Measurements from ENCODE around the gene NTM.

The NTM gene

GRCh38 chr11:131584785-131585592 is 214.6 kb downstream of the NTM start:
- H2AFZ ChIP-seq (ENCODE audit: low read length) = no peak overlapping the region
- no peaks in the 10 kb centered on the region for H3F3A ChIP-seq (ENCODE audit: low read depth)
- TF ChIP-seq EZH2phosphoT487 (IDR thresholded peaks at IDR 0.05; ENCODE audit: borderline replicate concordance) = no peak
- TF ChIP-seq, protein P1, sequence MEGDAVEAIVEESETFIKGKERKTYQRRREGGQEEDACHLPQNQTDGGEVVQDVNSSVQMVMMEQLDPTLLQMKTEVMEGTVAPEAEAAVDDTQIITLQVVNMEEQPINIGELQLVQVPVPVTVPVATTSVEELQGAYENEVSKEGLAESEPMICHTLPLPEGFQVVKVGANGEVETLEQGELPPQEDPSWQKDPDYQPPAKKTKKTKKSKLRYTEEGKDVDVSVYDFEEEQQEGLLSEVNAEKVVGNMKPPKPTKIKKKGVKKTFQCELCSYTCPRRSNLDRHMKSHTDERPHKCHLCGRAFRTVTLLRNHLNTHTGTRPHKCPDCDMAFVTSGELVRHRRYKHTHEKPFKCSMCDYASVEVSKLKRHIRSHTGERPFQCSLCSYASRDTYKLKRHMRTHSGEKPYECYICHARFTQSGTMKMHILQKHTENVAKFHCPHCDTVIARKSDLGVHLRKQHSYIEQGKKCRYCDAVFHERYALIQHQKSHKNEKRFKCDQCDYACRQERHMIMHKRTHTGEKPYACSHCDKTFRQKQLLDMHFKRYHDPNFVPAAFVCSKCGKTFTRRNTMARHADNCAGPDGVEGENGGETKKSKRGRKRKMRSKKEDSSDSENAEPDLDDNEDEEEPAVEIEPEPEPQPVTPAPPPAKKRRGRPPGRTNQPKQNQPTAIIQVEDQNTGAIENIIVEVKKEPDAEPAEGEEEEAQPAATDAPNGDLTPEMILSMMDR (conservative IDR thresholded peaks at IDR 0.05; ENCODE audit: low read length) = peak; percentile 78
- peak overlapping the region; percentile 52 for H3K4me2 ChIP-seq (ENCODE audit: low read depth, low read length, poor library complexity, severe bottlenecking)
- no peaks in the 10 kb centered on the region for H3K9me3 ChIP-seq (ENCODE audit: insufficient read depth, low read depth, low read length)
- peak overlapping the region; percentile 62 for H3K9ac ChIP-seq (ENCODE audit: low read depth, low read length, poor library complexity, severe bottlenecking)
- peaks cover 55% of the 10 kb centered on the region for H3K4me1 ChIP-seq (ENCODE audit: insufficient read depth, low read length, poor library complexity, severe bottlenecking)
- H3K27me3 ChIP-seq (ENCODE audit: insufficient read depth, low read length, poor library complexity, severe bottlenecking) = no peaks in the 10 kb centered on the region
- H4K20me1 ChIP-seq (ENCODE audit: insufficient read depth, low read length, poor library complexity, severe bottlenecking) = no peaks in the 10 kb centered on the region
- H3K79me2 ChIP-seq (ENCODE audit: insufficient read depth, low read length) = 0 out of 2 replicates have a peak, but pooled peaks cover 4% of the 10 kb centered on the region
- peak overlapping the region; percentile 26 for H3K4me3 ChIP-seq (ENCODE audit: low read length, poor library complexity, severe bottlenecking)
- H3K9me2 ChIP-seq (replicated peaks; ENCODE audit: low read depth, low read length) = no peaks in the 10 kb centered on the region
- no peaks in the 10 kb centered on the region for H3K36me3 ChIP-seq (ENCODE audit: insufficient read depth, low read length)

DNA sequence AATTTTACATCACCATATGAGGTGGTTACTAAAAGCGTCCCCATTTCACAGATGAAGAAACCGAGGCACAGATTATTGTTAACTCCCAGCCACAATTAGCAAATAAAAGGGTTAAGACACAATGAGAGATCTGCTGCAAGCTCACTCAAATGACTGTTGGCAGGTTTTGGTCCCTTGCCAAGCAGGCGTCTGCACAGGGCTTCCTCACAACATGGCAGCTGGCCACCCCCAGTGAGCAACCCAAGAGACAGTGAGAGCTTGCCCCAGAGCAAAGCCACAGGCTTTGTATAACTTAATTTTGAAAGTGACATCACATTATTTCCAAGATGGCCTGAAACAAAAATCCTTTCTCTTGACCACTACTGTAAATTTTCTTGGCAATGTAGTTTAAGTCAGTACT is 217.6 kb downstream of the NTM start:
- no peaks in the 10 kb centered on the region for H3K27me3 ChIP-seq (ENCODE audit: insufficient read depth, low read length, poor library complexity, severe bottlenecking)
- H2AFZ ChIP-seq (ENCODE audit: low read length) = no peak overlapping the region
- no peak overlapping the region for H3K9ac ChIP-seq (ENCODE audit: low read depth, low read length, poor library complexity, severe bottlenecking)
- no peak for TF ChIP-seq EZH2phosphoT487 (IDR thresholded peaks at IDR 0.05; ENCODE audit: borderline replicate concordance)
- TF ChIP-seq, protein P1 (conservative IDR thresholded peaks at IDR 0.05; ENCODE audit: low read length) = no peak
- H3K9me3 ChIP-seq (ENCODE audit: insufficient read depth, low read depth, low read length) = no peaks in the 10 kb centered on the region
- H3K9me2 ChIP-seq (replicated peaks; ENCODE audit: low read depth, low read length) = no peaks in the 10 kb centered on the region
- peaks cover 66% of the 10 kb centered on the region for H3K4me1 ChIP-seq (ENCODE audit: insufficient read depth, low read length, poor library complexity, severe bottlenecking)
- no peaks in the 10 kb centered on the region for H3F3A ChIP-seq (ENCODE audit: low read depth)
- H3K36me3 ChIP-seq (ENCODE audit: insufficient read depth, low read length) = no peaks in the 10 kb centered on the region
- H3K4me2 ChIP-seq (ENCODE audit: low read depth, low read length, poor library complexity, severe bottlenecking) = no peak overlapping the region
- no peaks in the 10 kb centered on the region for H4K20me1 ChIP-seq (ENCODE audit: insufficient read depth, low read length, poor library complexity, severe bottlenecking)
- H3K4me3 ChIP-seq (ENCODE audit: low read length, poor library complexity, severe bottlenecking) = no peak overlapping the region
- 0 out of 2 replicates have a peak, but pooled peaks cover 4% of the 10 kb centered on the region for H3K79me2 ChIP-seq (ENCODE audit: insufficient read depth, low read length)

DNA sequence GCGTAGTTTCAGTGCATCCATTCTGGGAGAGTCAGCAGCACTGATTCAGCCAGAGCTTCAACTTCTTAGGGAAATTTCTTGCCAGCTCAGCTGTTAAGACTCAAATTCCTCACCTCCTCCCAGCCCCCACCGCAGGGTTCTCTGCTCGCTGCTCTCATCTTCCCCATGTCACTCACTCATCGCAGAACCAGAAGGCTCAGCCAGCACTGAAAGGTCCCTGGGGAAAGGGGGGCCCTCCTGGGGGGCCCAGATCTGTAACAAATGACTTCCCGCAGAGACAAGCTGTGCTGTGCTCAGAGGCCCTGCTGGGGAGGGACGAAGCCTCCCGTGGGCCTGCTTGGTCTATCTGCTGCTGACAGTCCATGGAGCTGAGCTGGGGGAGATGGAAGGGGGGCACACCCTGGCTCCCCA is 220.6 kb downstream of the NTM start:
- peak overlapping the region; percentile 9 for H3K9ac ChIP-seq (ENCODE audit: low read depth, low read length, poor library complexity, severe bottlenecking)
- no peaks in the 10 kb centered on the region for H3K27me3 ChIP-seq (ENCODE audit: insufficient read depth, low read length, poor library complexity, severe bottlenecking)
- H2AFZ ChIP-seq (ENCODE audit: low read length) = no peak overlapping the region
- H3F3A ChIP-seq (ENCODE audit: low read depth) = no peaks in the 10 kb centered on the region
- H3K4me3 ChIP-seq (ENCODE audit: low read length, poor library complexity, severe bottlenecking) = no peak overlapping the region
- H4K20me1 ChIP-seq (ENCODE audit: insufficient read depth, low read length, poor library complexity, severe bottlenecking) = no peaks in the 10 kb centered on the region
- H3K4me2 ChIP-seq (ENCODE audit: low read depth, low read length, poor library complexity, severe bottlenecking) = no peak overlapping the region
- H3K79me2 ChIP-seq (ENCODE audit: insufficient read depth, low read length) = 0 out of 2 replicates have a peak, but pooled peaks cover 4% of the 10 kb centered on the region
- TF ChIP-seq, protein P1 (conservative IDR thresholded peaks at IDR 0.05; ENCODE audit: low read length) = no peak
- TF ChIP-seq EZH2phosphoT487 (IDR thresholded peaks at IDR 0.05; ENCODE audit: borderline replicate concordance) = no peak
- H3K9me2 ChIP-seq (replicated peaks; ENCODE audit: low read depth, low read length) = no peaks in the 10 kb centered on the region
- no peaks in the 10 kb centered on the region for H3K36me3 ChIP-seq (ENCODE audit: insufficient read depth, low read length)
- H3K9me3 ChIP-seq (ENCODE audit: insufficient read depth, low read depth, low read length) = no peaks in the 10 kb centered on the region
- peaks cover 62% of the 10 kb centered on the region for H3K4me1 ChIP-seq (ENCODE audit: insufficient read depth, low read length, poor library complexity, severe bottlenecking)

Measured in Loucy (cell line).